ENCODE results near the gene ARHGAP15.

DNA sequence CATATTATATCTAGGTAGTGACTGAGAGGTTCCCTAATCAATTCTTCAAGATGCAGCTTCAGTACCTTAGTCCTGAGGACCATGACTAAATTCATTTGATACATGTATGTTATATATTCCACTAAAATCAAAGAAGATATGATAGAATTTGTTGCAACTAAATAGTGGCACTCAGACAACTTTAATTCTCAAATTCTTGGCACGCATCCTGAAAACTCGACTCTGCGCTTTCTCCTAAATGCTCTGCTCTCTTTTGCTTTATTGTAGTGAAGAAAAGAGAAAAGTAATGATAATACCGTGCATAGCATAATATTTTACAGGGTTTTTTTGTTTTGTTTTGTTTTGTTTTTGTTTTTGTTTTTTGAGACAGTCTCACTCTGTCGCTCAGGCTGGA, 475.3 kb downstream of the ARHGAP15 start:
- no peak for TF ChIP-seq EZH2 (IDR thresholded peaks at IDR 0.05; ENCODE audit: insufficient read depth, low read length)
- TF ChIP-seq, protein P1, sequence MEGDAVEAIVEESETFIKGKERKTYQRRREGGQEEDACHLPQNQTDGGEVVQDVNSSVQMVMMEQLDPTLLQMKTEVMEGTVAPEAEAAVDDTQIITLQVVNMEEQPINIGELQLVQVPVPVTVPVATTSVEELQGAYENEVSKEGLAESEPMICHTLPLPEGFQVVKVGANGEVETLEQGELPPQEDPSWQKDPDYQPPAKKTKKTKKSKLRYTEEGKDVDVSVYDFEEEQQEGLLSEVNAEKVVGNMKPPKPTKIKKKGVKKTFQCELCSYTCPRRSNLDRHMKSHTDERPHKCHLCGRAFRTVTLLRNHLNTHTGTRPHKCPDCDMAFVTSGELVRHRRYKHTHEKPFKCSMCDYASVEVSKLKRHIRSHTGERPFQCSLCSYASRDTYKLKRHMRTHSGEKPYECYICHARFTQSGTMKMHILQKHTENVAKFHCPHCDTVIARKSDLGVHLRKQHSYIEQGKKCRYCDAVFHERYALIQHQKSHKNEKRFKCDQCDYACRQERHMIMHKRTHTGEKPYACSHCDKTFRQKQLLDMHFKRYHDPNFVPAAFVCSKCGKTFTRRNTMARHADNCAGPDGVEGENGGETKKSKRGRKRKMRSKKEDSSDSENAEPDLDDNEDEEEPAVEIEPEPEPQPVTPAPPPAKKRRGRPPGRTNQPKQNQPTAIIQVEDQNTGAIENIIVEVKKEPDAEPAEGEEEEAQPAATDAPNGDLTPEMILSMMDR (IDR thresholded peaks at IDR 0.05; ENCODE audit: insufficient read depth, low read depth, low read length): no peak
